Measurements from ENCODE around the gene MUTYH. TPM values are rescaled to one million over a fixed set of nuclear protein-coding genes. Genes with fewer than 3 reads are reported as not detected.

The MUTYH gene
- total and polyA plus RNA-seq, 2 of the 8 experiments (the other 6 are each of a cell fraction or from before 2014, with no cell fraction given) = 51.9 to 65.7 TPM

DNA sequence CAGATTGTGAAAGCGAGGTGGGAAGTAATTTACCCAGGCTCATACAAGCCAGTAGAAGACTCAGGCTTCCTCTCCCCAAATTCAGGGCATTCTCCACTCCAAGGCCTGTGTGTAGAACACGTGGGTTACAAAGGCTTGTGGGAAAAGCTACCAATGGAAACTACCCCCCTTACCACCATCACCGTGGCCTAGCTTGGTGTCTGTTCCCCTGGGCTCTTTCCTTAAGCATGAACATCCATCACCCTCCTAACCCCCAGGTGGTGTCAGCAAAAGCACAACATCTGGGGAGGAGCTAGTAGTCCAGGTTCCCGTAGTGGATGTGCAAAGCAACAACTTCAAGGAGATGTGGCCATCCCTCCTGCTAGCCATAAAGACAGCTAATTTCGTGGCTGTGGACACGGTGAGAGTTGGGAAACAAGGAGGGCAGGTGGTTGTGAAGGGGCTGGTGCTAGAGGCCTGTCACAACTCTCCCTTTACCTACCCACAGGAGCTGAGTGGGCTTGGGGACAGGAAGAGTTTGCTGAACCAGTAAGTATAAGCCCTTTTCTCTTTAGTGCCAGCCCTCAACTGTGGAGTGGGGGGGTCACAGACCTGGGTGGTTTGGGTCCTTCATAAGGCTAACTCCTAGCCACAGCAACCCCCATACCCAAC lies 701 bp upstream of the MUTYH start:
- DNase-seq (ENCODE audit: low read depth in 1 of 2, low spot score in 2 of 2) = no peak
- peak overlapping the region; percentile 84 to 97 (median 92) for H3K4me3 ChIP-seq (ENCODE audit: extremely low read depth in 1 of 4, insufficient read depth in 2 of 4, low read depth in 3 of 4, low read length in 4 of 4)
- WGBS, 2 experiments (ENCODE audit: extremely low coverage in 1 of 2, insufficient coverage in 1 of 2, insufficient read length in 1 of 2, insufficient replicate concordance in 2 of 2, low coverage in 1 of 2, low lambda C conversion rate in 2 of 2, missing lambda C conversion rate in 1 of 2) = 69% methylated on average over 6 of the region's 6 CpGs; no CpG with 5 or more reads in 1 of the 2 experiments
- no peak for TF ChIP-seq BCL11A (IDR thresholded peaks at IDR 0.05; ENCODE audit: low read depth in 2 of 2, low read length in 2 of 2)
- peak in 1 of 2 experiments; percentile 41; a peak in 1 of 3 replicates for TF ChIP-seq POLR2A (IDR thresholded peaks at IDR 0.05; ENCODE audit: control extremely low read depth in 1 of 2, low read depth in 2 of 2, low read length in 2 of 2)
- peak overlapping the region; percentile 89 for H3K56ac ChIP-seq (replicated peaks; ENCODE audit: insufficient read length, low read depth, low read length)
- H3K23ac ChIP-seq (ENCODE audit: insufficient read length) = no peak overlapping the region
- H3K9me3 ChIP-seq (ENCODE audit: insufficient read depth in 2 of 2, low read depth in 1 of 2, low read length in 1 of 2) = no peaks in the 10 kb centered on the region
- peaks cover 7% of the 10 kb centered on the region for H3K79me1 ChIP-seq (ENCODE audit: low read depth, low read length)
- H3K79me2 ChIP-seq (ENCODE audit: control insufficient read depth in 1 of 2, insufficient read depth in 2 of 2, low read length in 2 of 2) = peaks cover 0 to 38% of the 10 kb centered on the region in 2 experiments; a peak in 3 of 4 replicates
- H3K36me3 ChIP-seq (ENCODE audit: control insufficient read depth in 2 of 4, insufficient read depth in 4 of 4, low read length in 3 of 4) = peaks cover 15 to 45% (median 33%) of the 10 kb centered on the region in 4 experiments; a peak in 6 of 8 replicates
- H3K27me3 ChIP-seq (replicated peaks in 1 of 4; ENCODE audit: control insufficient read depth in 3 of 4, extremely low read depth in 1 of 4, insufficient read depth in 3 of 4, low read length in 3 of 4) = no peaks in the 10 kb centered on the region
- no peak overlapping the region for H4K5ac ChIP-seq (ENCODE audit: insufficient read length, low read depth, low read length)
- ChIA-PET CTCF (ENCODE audit: partially characterized antibody) (interaction anchor here (0.7 to 13.4 kb wide), 13 partner anchors 10 to 327 kb away, joined by 4 to 139 read pairs (median 5); partner anchors contain the start of gene HPDL), POLR2A (ENCODE audit: partially characterized antibody) (interaction anchor here (0.7 to 21.4 kb wide), 43 partner anchors 14 to 566 kb away, joined by 3 to 472 read pairs (median 5); partner anchors contain the start of genes AKR1A1, CCDC163, HECTD3 and HPDL)
- peaks cover 0 to 2% of the 10 kb centered on the region in 2 experiments for H4K20me1 ChIP-seq (replicated peaks in 1 of 2; ENCODE audit: control insufficient read depth in 1 of 2, insufficient read depth in 2 of 2, low read length in 2 of 2)
- H2BK15ac ChIP-seq (ENCODE audit: low read length) = peak overlapping the region; percentile 36; the same call in 1 of the 2 replicates
- peak overlapping the region; percentile 36 for H4K91ac ChIP-seq (replicated peaks; ENCODE audit: insufficient read length, low read length)
- no peak overlapping the region for H4K8ac ChIP-seq (ENCODE audit: extremely low read depth, insufficient read depth, low read length)
- H3K18ac ChIP-seq (ENCODE audit: extremely low read depth, low read length) = no peak overlapping the region
- H3K9ac ChIP-seq (replicated peaks in 1 of 4; ENCODE audit: extremely low read depth in 1 of 4, low read depth in 3 of 4, low read length in 3 of 4) = peak overlapping the region in 3 of 4 experiments; percentile 89 to 99 (median 97); a peak in 6 of 7 replicates
- FAIRE-seq = no peak
- no peak overlapping the region for H2BK20ac ChIP-seq (ENCODE audit: low read length)
- peak overlapping the region; percentile 97 for H3K27ac ChIP-seq (ENCODE audit: low read depth, low read length)
- peaks cover 7% of the 10 kb centered on the region for H3K23me2 ChIP-seq (ENCODE audit: low read depth, low read length)
- no peak overlapping the region for H2BK120ac ChIP-seq (replicated peaks; ENCODE audit: low read depth, low read length)
- peak overlapping the region; percentile 54; the same call in 1 of the 2 replicates for H2AK5ac ChIP-seq (ENCODE audit: low read depth, low read length)
- no peak overlapping the region for H3K4ac ChIP-seq (replicated peaks; ENCODE audit: insufficient read length, low read depth, low read length)
- H3K4me2 ChIP-seq (ENCODE audit: insufficient read depth in 1 of 2, low read depth in 2 of 2, low read length in 2 of 2) = peak overlapping the region; percentile 76 to 82
- no peak overlapping the region for H3K14ac ChIP-seq (ENCODE audit: insufficient read length)
- no peak overlapping the region; the same call in 1 of the 2 replicates for H2BK5ac ChIP-seq (ENCODE audit: low read depth, low read length)
- H2BK12ac ChIP-seq (ENCODE audit: low read depth, low read length) = no peak overlapping the region
- H3K4me1 ChIP-seq (replicated peaks in 1 of 4; ENCODE audit: control insufficient read depth in 3 of 4, insufficient read depth in 4 of 4, low read length in 3 of 4) = peaks cover 0 to 8% (median 5%) of the 10 kb centered on the region in 4 experiments; a peak in 5 of 7 replicates
- no peak overlapping the region for H2AFZ ChIP-seq (ENCODE audit: low read length)
